K562 (cell line): ENCODE results near the gene NSRP1. TPM values are rescaled to one million over a fixed set of nuclear protein-coding genes. Genes with fewer than 3 reads are reported as not detected.
A peak's percentile ranks its signal among the peaks of the same experiment; 100 is the strongest.

ENCODE experiments used
- ATAC-seq: fragments of 200-7000 bp; cut with Tn5 transposase; 3 replicates; pipeline ENCODE4 v1.9.1; 2020; ENCODE audit warnings: moderate library complexity
- BruUV-seq: library from RNA; stranded (reverse); fragments of 400-500 nt; replicated peaks from 2 replicates; lab custom pipeline; 2021; lab: Mats Ljungman, UMichigan
- CTCF ChIA-PET: fragments of 300-600 bp; formaldehyde crosslinking; extraction: SDS; loops from one replicate; lab custom pipeline; 2021; ENCODE audit warnings: low intra/inter-chr PET ratio; lab: Yijun Ruan, JAX
- POLR2A ChIA-PET: fragments of 300-600, 350-650 bp; sonication (Branson Sonifier 250); formaldehyde crosslinking; extraction: SDS; loops from one replicate; lab custom pipeline; 2021; ENCODE audit warnings: antibody characterized with exemption, inconsistent platforms; lab: Yijun Ruan, JAX
- DNase-seq, 4 experiments: peaks; one replicate each; pipeline versions ENCODE4 v3.0.0 to v3.0.0-alpha.2; 2011 to 2018; ENCODE audit warnings: low spot score in 3 of 4, mixed read lengths in 3 of 4; ENCODE audit errors: extremely low read depth in 1 of 4
- FAIRE-seq: peaks from 2 replicates; lab custom pipeline; 2011; peaks lifted over from hg19 to GRCh38; lab: Jason Lieb, UNC
- H2AFZ ChIP-seq: 2 replicates; pipeline ENCODE4 v1.6.0; 2011; ENCODE audit warnings: low read depth, low read length, control low read depth, inconsistent platforms
- H3K27ac ChIP-seq: fragments of 200-600 bp; 3 replicates; pipeline ENCODE4 v1.8.0; 2011; ENCODE audit warnings: low read depth, mild to moderate bottlenecking, control low read depth, inconsistent platforms, low read length, moderate library complexity, mixed read lengths; ENCODE audit errors: extremely low read depth
- H3K27me3 ChIP-seq, 2 experiments: fragments of 300-600 bp in 1 of 2; 2 replicates in 1 of 2; 3 replicates in 1 of 2; pipeline versions ENCODE4 v1.6.0 to v1.8.0; 2011; ENCODE audit warnings: inconsistent platforms in 2 of 2, low read length in 2 of 2, mild to moderate bottlenecking in 1 of 2, mixed read lengths in 1 of 2, moderate library complexity in 1 of 2; ENCODE audit not compliant: control insufficient read depth in 2 of 2, insufficient read depth in 2 of 2
- H3K36me3 ChIP-seq: fragments of 300-600 bp; 3 replicates; pipeline ENCODE4 v1.8.0; 2011; ENCODE audit warnings: mild to moderate bottlenecking, low read length, inconsistent platforms; ENCODE audit not compliant: control insufficient read depth, insufficient read depth
- H3K4me1 ChIP-seq, 2 experiments: fragments of 200-600 bp in 1 of 2; replicated peaks in 1 of 2; 2 replicates in 1 of 2; 3 replicates in 1 of 2; pipeline versions ENCODE4 v1.5.1 to v1.8.0; 2011; ENCODE audit warnings: inconsistent platforms in 2 of 2, low read length in 2 of 2, mild to moderate bottlenecking in 1 of 2, mixed read lengths in 1 of 2, moderate library complexity in 1 of 2; ENCODE audit not compliant: control insufficient read depth in 2 of 2, insufficient read depth in 2 of 2
- H3K4me2 ChIP-seq: 2 replicates; pipeline ENCODE4 v1.6.1; 2011; ENCODE audit warnings: low read length, control low read depth, inconsistent platforms, mixed read lengths; ENCODE audit not compliant: insufficient read depth
- H3K4me3 ChIP-seq: fragments of 200-600 bp; sonication (generic), shearing (Covaris generic); 2 replicates; pipeline ENCODE4 v1.5.1; 2016; ENCODE audit warnings: control low read depth, inconsistent platforms
- H3K79me2 ChIP-seq: fragments of 200-600 bp; 3 replicates; pipeline ENCODE4 v1.8.0; 2011; ENCODE audit warnings: low read length, inconsistent platforms; ENCODE audit not compliant: control insufficient read depth, insufficient read depth
- H3K9ac ChIP-seq, 2 experiments: 2 replicates each; pipeline versions ENCODE4 v1.6.0 to v1.6.1; 2011; ENCODE audit warnings: low read depth in 2 of 2, low read length in 2 of 2, control low read depth in 1 of 2, inconsistent platforms in 1 of 2, mild to moderate bottlenecking in 1 of 2, mixed read lengths in 1 of 2; ENCODE audit not compliant: insufficient read depth in 1 of 2
- H3K9me1 ChIP-seq: one replicate; pipeline ENCODE4 v1.6.0; 2011; ENCODE audit warnings: inconsistent platforms, mild to moderate bottlenecking, low read length, moderate library complexity; ENCODE audit not compliant: control insufficient read depth, insufficient read depth
- H3K9me3 ChIP-seq: replicated peaks from 2 replicates; pipeline ENCODE4 v1.5.1; 2011; ENCODE audit warnings: low read depth, low read length, inconsistent platforms; ENCODE audit not compliant: control insufficient read depth, insufficient read depth
- H4K20me1 ChIP-seq: replicated peaks from 2 replicates; pipeline ENCODE4 v1.6.1; 2011; ENCODE audit warnings: low read length, inconsistent platforms, mixed read lengths; ENCODE audit not compliant: control insufficient read depth, insufficient read depth
- ESRRA ChIP-seq: fragments of 450-650 bp; IDR thresholded peaks from 2 replicates; pipeline ENCODE4 v1.6.1; 2014; ENCODE audit warnings: low read depth, mild to moderate bottlenecking, moderate library complexity, borderline replicate concordance
- GATAD2B ChIP-seq: fragments of 450-650 bp; IDR thresholded peaks from 2 replicates; pipeline ENCODE4 v1.6.1; 2017; ENCODE audit warnings: mild to moderate bottlenecking, borderline replicate concordance
- RREB1 ChIP-seq: fragments of 250-450 bp; sonication (Bioruptor Pico); IDR thresholded peaks from 2 replicates; pipeline ENCODE4 v1.4.0; 2020
- SMARCA4 ChIP-seq: fragments of 450-650 bp; IDR thresholded peaks from 2 replicates; pipeline ENCODE4 v1.6.1; 2016
- ZNF407 ChIP-seq: fragments of 450-650 bp; IDR thresholded peaks from 2 replicates; pipeline ENCODE4 v1.6.1; 2016; ENCODE audit warnings: low read depth
- WGBS: fragments of 100-300 bp; shearing (Covaris generic); methylation state at CpG from one replicate; pipeline ENCODE4 v1.1.6; 2016; ENCODE audit warnings: low coverage, mixed read lengths; ENCODE audit not compliant: insufficient coverage; ENCODE audit errors: missing lambda C conversion rate; 5-methylcytosine and 5-hydroxymethylcytosine counted together
- in situ Hi-C: fragments of 300-500 bp; cut with MboI; formaldehyde crosslinking; loops from 4 replicates; pipeline ENCODE4 v1.15.0; 2018; ENCODE audit warnings: inconsistent platforms, mixed read lengths
- intact Hi-C: fragments of 100-400 bp; cut with micrococcal nuclease; formaldehyde crosslinking; loops from 2 replicates; pipeline ENCODE4 v1.14.2; 2022
- polyA plus RNA-seq, 8 experiments: library from polyadenylated mRNA; depleted of rRNA in 4 of 8; stranded (reverse) in 5 of 8; unstranded in 3 of 8; fragments of >200 nt; fragmentation: Nextera tagmentation in 2 of 8; fragmentation: Illumina TruSeq in 1 of 8; extraction: Ambion mirVana in 2 of 8; extraction: Trizol in 1 of 8; gene quantifications; 2 replicates each; pipeline versions ENCODE4 v1.2.1 to v1.2.3, GENCODE V29; 2011 to 2014; ENCODE audit warnings: inconsistent platforms in 1 of 8, missing spikeins in 1 of 8
- total RNA-seq, 7 experiments: library from RNA; depleted of rRNA in 6 of 7; stranded (reverse); fragments of >200 nt in 6 of 7; fragmentation: Illumina TruSeq in 2 of 7; extraction: Trizol in 2 of 7; gene quantifications; 2 replicates each; pipeline versions ENCODE4 v1.2.1 to v1.2.3, GENCODE V29; 2011 to 2021; ENCODE audit warnings: low replicate concordance in 1 of 7

NSRP1 gene
- total and polyA plus RNA-seq, 9 of the 15 experiments (the other 6 are each of a cell fraction or from before 2014, with no cell fraction given), result 18.4 to 68.6 (median 32.7) TPM

GRCh38 chr17:30116345-30116660 lies 313 bp upstream of the NSRP1 start:
- peaks cover 5 to 10% of the 10 kb centered on the region in 2 experiments; a peak in 3 of 5 replicates for H3K4me1 ChIP-seq
- TSS peak; percentile 98 for BruUV-seq
- TF ChIP-seq GATAD2B (0 out of 2 replicates have a peak, but pooled peaks have one; percentile 35), RREB1 (CRISPR knock-in tag) (no peak), ZNF407 (no peak), ESRRA (peak; percentile 34; the same call in 1 of the 2 replicates), SMARCA4 (0 out of 2 replicates have a peak, but pooled peaks have one; percentile 29)

More at GRCh38 chr17:30116345-30116660, 313 bp upstream of the NSRP1 start:
- Histone ChIP-seq H3K4me3 (peak overlapping the region; percentile 61), H4K20me1 (no peaks in the 10 kb centered on the region), H3K27me3 (no peaks in the 10 kb centered on the region), H3K79me2 (peaks cover 52% of the 10 kb centered on the region), H3K27ac (peak overlapping the region; percentile 97), H3K36me3 (peaks cover 28% of the 10 kb centered on the region), H3K9me3 (no peaks in the 10 kb centered on the region), H3K9me1 (no peaks in the 10 kb centered on the region), H3K9ac (peak overlapping the region; percentile 92 to 100), H2AFZ (peak overlapping the region; percentile 99), H3K4me2 (peak overlapping the region; percentile 92)
- CTCF ChIA-PET, result no interaction called here
- peak in 1 of 4 experiments; percentile 9 for DNase-seq
- intact Hi-C loops, result no loop called here
- POLR2A ChIA-PET, result interaction anchor here (1.2 kb wide), 1 partner anchor 10 kb away, joined by 7 read pairs; no protein-coding TSS in a partner anchor
- no peak for FAIRE-seq
- 1% methylated on average over 10 of the region's 10 CpGs for WGBS
- ATAC-seq, result no peak; the same call in 2 of the 3 replicates
- in situ Hi-C loops, result loop anchor here (10.0 kb wide), 1 partner anchor 158 kb away; no protein-coding TSS in a partner anchor
